ENCODE results near the gene ACADS.

The ACADS gene

GRCh38 chr12:120734210-120734609, 8.6 kb downstream of the ACADS start:
- Histone ChIP-seq H3K9ac (ENCODE audit: low read length) (no peak overlapping the region), H3K9me2 (ENCODE audit: low read depth, low read length) (no peaks in the 10 kb centered on the region), H3K4me1 (ENCODE audit: insufficient read depth, low read length, severe bottlenecking) (peaks cover 2% of the 10 kb centered on the region), H3K4me2 (ENCODE audit: low read length) (no peak overlapping the region), H3F3A (ENCODE audit: insufficient read depth, low read length) (no peaks in the 10 kb centered on the region), H3K27me3 (ENCODE audit: insufficient read depth, low read length) (no peaks in the 10 kb centered on the region), H2AFZ (ENCODE audit: low read length) (no peak overlapping the region), H4K20me1 (ENCODE audit: insufficient read depth, low read length) (no peaks in the 10 kb centered on the region), H3K79me2 (ENCODE audit: insufficient read depth, low read length) (no peaks in the 10 kb centered on the region), H3K9me3 (ENCODE audit: low read length) (no peaks in the 10 kb centered on the region), H3K27ac (ENCODE audit: low read depth, low read length, poor library complexity, severe bottlenecking) (no peak overlapping the region), H3K36me3 (ENCODE audit: insufficient read depth, low read length) (peaks cover 13% of the 10 kb centered on the region), H3K4me3 (ENCODE audit: low read depth, low read length, poor library complexity, severe bottlenecking) (no peak overlapping the region)
- TF ChIP-seq EZH2 (IDR thresholded peaks at IDR 0.05; ENCODE audit: borderline replicate concordance, low read length) (no peak), CTCF (IDR thresholded peaks at IDR 0.05; ENCODE audit: low read length) (no peak)

- H3K36me3 ChIP-seq (ENCODE audit: insufficient read depth, low read length) = peaks cover 7% of the 10 kb centered on the region
- no peak for TF ChIP-seq CTCF (IDR thresholded peaks at IDR 0.05; ENCODE audit: low read length)
- TF ChIP-seq EZH2 (IDR thresholded peaks at IDR 0.05; ENCODE audit: borderline replicate concordance, low read length) = no peak
Observed at GRCh38 chr12:120735181-120735580, 9.6 kb downstream of the ACADS start.

GRCh38 chr12:120736404-120737331, 11.0 kb downstream of the ACADS start:
- H3K4me2 ChIP-seq (ENCODE audit: low read length) = no peak overlapping the region
- H3K9me2 ChIP-seq (ENCODE audit: low read depth, low read length) = no peaks in the 10 kb centered on the region
- H2AFZ ChIP-seq (ENCODE audit: low read length) = no peak overlapping the region
- no peaks in the 10 kb centered on the region for H3K9me3 ChIP-seq (ENCODE audit: low read length)
- H3K36me3 ChIP-seq (ENCODE audit: insufficient read depth, low read length) = no peaks in the 10 kb centered on the region
- no peak overlapping the region for H3K27ac ChIP-seq (ENCODE audit: low read depth, low read length, poor library complexity, severe bottlenecking)
- no peaks in the 10 kb centered on the region for H4K20me1 ChIP-seq (ENCODE audit: insufficient read depth, low read length)
- H3K27me3 ChIP-seq (ENCODE audit: insufficient read depth, low read length) = no peaks in the 10 kb centered on the region
- H3F3A ChIP-seq (ENCODE audit: insufficient read depth, low read length) = no peaks in the 10 kb centered on the region
- peaks cover 5% of the 10 kb centered on the region for H3K4me1 ChIP-seq (ENCODE audit: insufficient read depth, low read length, severe bottlenecking)
- no peaks in the 10 kb centered on the region for H3K79me2 ChIP-seq (ENCODE audit: insufficient read depth, low read length)
- no peak overlapping the region for H3K4me3 ChIP-seq (ENCODE audit: low read depth, low read length, poor library complexity, severe bottlenecking)
- no peak overlapping the region for H3K9ac ChIP-seq (ENCODE audit: low read length)
- no peak for TF ChIP-seq EZH2 (IDR thresholded peaks at IDR 0.05; ENCODE audit: borderline replicate concordance, low read length)
- no peak for TF ChIP-seq CTCF (IDR thresholded peaks at IDR 0.05; ENCODE audit: low read length)

More at GRCh38 chr12:120735181-120735580, 9.6 kb downstream of the ACADS start:
- Histone ChIP-seq H3K9ac (ENCODE audit: low read length) (no peak overlapping the region), H3K9me2 (ENCODE audit: low read depth, low read length) (no peaks in the 10 kb centered on the region), H3K27ac (ENCODE audit: low read depth, low read length, poor library complexity, severe bottlenecking) (no peak overlapping the region), H2AFZ (ENCODE audit: low read length) (no peak overlapping the region), H3K79me2 (ENCODE audit: insufficient read depth, low read length) (no peaks in the 10 kb centered on the region), H4K20me1 (ENCODE audit: insufficient read depth, low read length) (no peaks in the 10 kb centered on the region), H3K27me3 (ENCODE audit: insufficient read depth, low read length) (no peaks in the 10 kb centered on the region), H3F3A (ENCODE audit: insufficient read depth, low read length) (no peaks in the 10 kb centered on the region), H3K4me1 (ENCODE audit: insufficient read depth, low read length, severe bottlenecking) (peaks cover 5% of the 10 kb centered on the region), H3K9me3 (ENCODE audit: low read length) (no peaks in the 10 kb centered on the region), H3K4me2 (ENCODE audit: low read length) (no peak overlapping the region), H3K4me3 (ENCODE audit: low read depth, low read length, poor library complexity, severe bottlenecking) (no peak overlapping the region)
